Prostate gland (tissue), 2 donors: ENCODE results near the gene NFIX.

Experiments used
- CTCF ChIP-seq, 4 experiments: fragments of 200-600 bp in 2 of 4; fragments of 450-650 bp in 2 of 4; sonication (generic) in 2 of 4; IDR thresholded peaks; 1 replicate in 3 of 4; 2 replicates in 1 of 4; pipeline ENCODE4 v1.5.1; 2016 to 2019; ENCODE audit warnings: antibody characterized with exemption in 4 of 4, mild to moderate bottlenecking in 2 of 4, moderate library complexity in 2 of 4
- POLR2A ChIP-seq: fragments of 450-650 bp; IDR thresholded peaks from one replicate; pipeline ENCODE4 v1.6.1; 2016; ENCODE audit warnings: antibody characterized with exemption, mild to moderate bottlenecking
- POLR2AphosphoS5 ChIP-seq: sonication (generic); formaldehyde crosslinking; IDR thresholded peaks from one replicate; pipeline ENCODE4 v1.6.1; 2017; ENCODE audit warnings: antibody characterized with exemption

GRCh38 chr19:13104360-13104847, 109.1 kb downstream of the NFIX start:
- TF ChIP-seq CTCF (IDR thresholded peaks at IDR 0.05), result peak; percentile 29 to 74 (median 46)
- TF ChIP-seq POLR2A, result no peak
- TF ChIP-seq POLR2AphosphoS5, result no peak
